ENCODE data around the gene WNT9B. TPM values are rescaled to one million over a fixed set of nuclear protein-coding genes. Genes with fewer than 3 reads are reported as not detected.

Gene WNT9B
- total and polyA plus RNA-seq, 2 of the 13 experiments (the other 11 are each of a cell fraction or from before 2014, with no cell fraction given) = not detected

DNA sequence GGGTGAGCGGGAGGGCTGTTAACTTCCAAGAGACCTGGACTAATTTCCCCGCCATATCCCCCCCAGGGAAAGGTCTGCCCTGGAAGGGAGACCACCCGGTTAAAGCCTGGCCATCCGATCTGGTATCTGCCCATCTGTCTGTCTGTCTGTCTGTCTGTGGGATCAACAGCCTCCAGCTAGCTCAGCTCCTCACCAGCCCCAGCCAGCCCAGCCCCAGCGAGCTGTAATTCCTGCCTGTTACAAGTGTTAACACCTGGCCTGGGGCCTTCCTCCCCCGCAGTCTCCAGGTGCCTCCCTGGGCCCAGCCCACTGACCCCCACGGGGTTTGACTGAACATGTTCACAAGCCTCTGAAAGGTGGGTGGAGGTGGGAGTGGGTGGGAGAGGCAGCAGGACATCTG is 36.9 kb upstream of the WNT9B start (continued):
- TF ChIP-seq, protein P1, sequence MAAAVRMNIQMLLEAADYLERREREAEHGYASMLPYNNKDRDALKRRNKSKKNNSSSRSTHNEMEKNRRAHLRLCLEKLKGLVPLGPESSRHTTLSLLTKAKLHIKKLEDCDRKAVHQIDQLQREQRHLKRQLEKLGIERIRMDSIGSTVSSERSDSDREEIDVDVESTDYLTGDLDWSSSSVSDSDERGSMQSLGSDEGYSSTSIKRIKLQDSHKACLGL (CRISPR knock-in tag; IDR thresholded peaks at IDR 0.05) = no peak
- TF ChIP-seq, protein P2, sequence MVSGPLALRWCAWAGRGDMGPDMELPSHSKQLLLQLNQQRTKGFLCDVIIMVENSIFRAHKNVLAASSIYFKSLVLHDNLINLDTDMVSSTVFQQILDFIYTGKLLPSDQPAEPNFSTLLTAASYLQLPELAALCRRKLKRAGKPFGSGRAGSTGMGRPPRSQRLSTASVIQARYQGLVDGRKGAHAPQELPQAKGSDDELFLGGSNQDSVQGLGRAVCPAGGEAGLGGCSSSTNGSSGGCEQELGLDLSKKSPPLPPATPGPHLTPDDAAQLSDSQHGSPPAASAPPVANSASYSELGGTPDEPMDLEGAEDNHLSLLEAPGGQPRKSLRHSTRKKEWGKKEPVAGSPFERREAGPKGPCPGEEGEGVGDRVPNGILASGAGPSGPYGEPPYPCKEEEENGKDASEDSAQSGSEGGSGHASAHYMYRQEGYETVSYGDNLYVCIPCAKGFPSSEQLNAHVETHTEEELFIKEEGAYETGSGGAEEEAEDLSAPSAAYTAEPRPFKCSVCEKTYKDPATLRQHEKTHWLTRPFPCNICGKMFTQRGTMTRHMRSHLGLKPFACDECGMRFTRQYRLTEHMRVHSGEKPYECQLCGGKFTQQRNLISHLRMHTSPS (CRISPR knock-in tag; IDR thresholded peaks at IDR 0.05; ENCODE audit: low read depth) = no peak

GRCh38 chr17:46815474-46816353 is 35.7 kb upstream of the WNT9B start:
- no peak for ATAC-seq
- Histone ChIP-seq H3K9me3 (ENCODE audit: low read length) (no peaks in the 10 kb centered on the region), H3K36me3 (replicated peaks in 1 of 2; ENCODE audit: control insufficient read depth in 1 of 2, insufficient read depth in 2 of 2, low read length in 2 of 2) (no peaks in the 10 kb centered on the region), H4K20me1 (ENCODE audit: insufficient read depth, low read length) (no peaks in the 10 kb centered on the region), H3K4me3 (replicated peaks in 1 of 3; ENCODE audit: insufficient read depth in 1 of 3, low read depth in 2 of 3, low read length in 3 of 3) (no peak overlapping the region), H3K27me3 (ENCODE audit: control insufficient read depth in 1 of 2, insufficient read depth in 2 of 2, low read length in 2 of 2) (peaks cover 14 to 82% of the 10 kb centered on the region in 2 experiments), H3K9ac (ENCODE audit: insufficient read depth, low read depth, low read length) (no peak overlapping the region), H3K79me2 (ENCODE audit: insufficient read depth, low read length) (no peaks in the 10 kb centered on the region), H3K4me1 (ENCODE audit: insufficient read depth, low read length) (peaks cover 19% of the 10 kb centered on the region), H3K27ac (ENCODE audit: extremely low read length, insufficient read depth, low read length) (no peak overlapping the region), H3K4me2 (ENCODE audit: low read depth, low read length) (no peak overlapping the region), H2AFZ (ENCODE audit: low read length) (no peak overlapping the region)
- WGBS (ENCODE audit: low lambda C conversion rate) = 61% methylated on average over 12 of the region's 12 CpGs
- intact Hi-C loops (cut with micrococcal nuclease; ENCODE audit: unreplicated experiment) = no loop called here
- DNase-seq (ENCODE audit: low spot score) = no peak
- in situ Hi-C loops (cut with HindIII; ENCODE audit: extremely low pct_ligation_motif_present, low pct_unique_long_range_greater_than_20kb) = no loop called here
- ChIA-PET CTCF (ENCODE audit: low intra/inter-chr PET ratio, low total read pairs) (no interaction called here), POLR2A (no interaction called here)
- TF ChIP-seq FIP1L1 (IDR thresholded peaks at IDR 0.05; ENCODE audit: borderline replicate concordance, insufficient read depth, low read depth, low read length) (no peak), ZNF607 (CRISPR knock-in tag; IDR thresholded peaks at IDR 0.05; ENCODE audit: borderline replicate concordance) (no peak), TBP (CRISPR knock-in tag; IDR thresholded peaks at IDR 0.05) (no peak), TBX2 (CRISPR knock-in tag; IDR thresholded peaks at IDR 0.05; ENCODE audit: borderline replicate concordance) (no peak), SOX6 (IDR thresholded peaks at IDR 0.05) (no peak), SOX6 (CRISPR knock-in tag; IDR thresholded peaks at IDR 0.05) (no peak), CEBPB (IDR thresholded peaks at IDR 0.05; ENCODE audit: borderline replicate concordance, low read depth, low read length) (no peak)
- no TSS peak for BruUV-seq (replicated peaks)
- FAIRE-seq = no peak
